ENCODE data around the gene AGRP. TPM values are rescaled to one million over a fixed set of nuclear protein-coding genes. Genes with fewer than 3 reads are reported as not detected.

AGRP gene
- total RNA-seq, 4 donors from 2014 or later, result not detected

- 85% methylated on average over 4 of the region's 4 CpGs; no CpG with 5 or more reads in 1 of the 2 donors for WGBS, 2 donors (ENCODE audit: low coverage in 1 of 2)
- H3K4me3 ChIP-seq, result no peak overlapping the region
- intact Hi-C loops (cut with DNase I; ENCODE audit: low total_unique reads), result loop anchor here (5.0 kb wide), 1 partner anchor 1058 kb away; no protein-coding TSS in a partner anchor
- H3K4me1 ChIP-seq, result peaks cover 0 to 12% (median 6%) of the 10 kb centered on the region in 4 donors
- in situ Hi-C loops (cut with MboI; ENCODE audit: low pct_ligation_motif_present in 1 of 4, low pct_unique_long_range_greater_than_20kb in 1 of 4, low sequenced_read_pairs in 3 of 4), result no loop called here
- no peaks in the 10 kb centered on the region for H3K27me3 ChIP-seq
- no peaks in the 10 kb centered on the region for H3K36me3 ChIP-seq
- H3K27ac ChIP-seq, result no peak overlapping the region
- H3K9me3 ChIP-seq, result no peaks in the 10 kb centered on the region
- TF ChIP-seq CTCF (IDR thresholded peaks at IDR 0.05) (no peak), POLR2A (IDR thresholded peaks at IDR 0.05) (no peak), EP300 (IDR thresholded peaks at IDR 0.05; ENCODE audit: low read depth) (no peak), POLR2AphosphoS5 (IDR thresholded peaks at IDR 0.05) (no peak)
- DNase-seq, result no peak
Observed at GRCh38 chr16:67509016-67509415, 25.7 kb upstream of the AGRP start.

GRCh38 chr16:67506468-67506867 lies 23.1 kb upstream of the AGRP start:
- no peak for DNase-seq
- Histone ChIP-seq H3K27me3 (no peaks in the 10 kb centered on the region), H3K27ac (no peak overlapping the region), H3K4me1 (peaks cover 0 to 16% (median 8%) of the 10 kb centered on the region in 4 donors), H3K4me3 (no peak overlapping the region), H3K36me3 (no peaks in the 10 kb centered on the region), H3K9me3 (no peaks in the 10 kb centered on the region)
- TF ChIP-seq POLR2A (IDR thresholded peaks at IDR 0.05), result no peak
- no peak for TF ChIP-seq CTCF (IDR thresholded peaks at IDR 0.05)
- TF ChIP-seq POLR2AphosphoS5 (IDR thresholded peaks at IDR 0.05), result no peak
- TF ChIP-seq EP300 (IDR thresholded peaks at IDR 0.05; ENCODE audit: low read depth), result no peak
- intact Hi-C loops (cut with DNase I; ENCODE audit: low total_unique reads), result loop anchor here (5.0 kb wide), 1 partner anchor 1061 kb away; no protein-coding TSS in a partner anchor
- WGBS, 2 donors (ENCODE audit: low coverage in 1 of 2), result 69 to 80% methylated on average over 5 to 8 of the region's 8 CpGs
- in situ Hi-C loops (cut with MboI; ENCODE audit: low pct_ligation_motif_present in 1 of 4, low pct_unique_long_range_greater_than_20kb in 1 of 4, low sequenced_read_pairs in 3 of 4), result no loop called here

- Histone ChIP-seq H3K9me3 (no peaks in the 10 kb centered on the region), H3K4me1 (peaks cover 0 to 16% (median 8%) of the 10 kb centered on the region in 4 donors), H3K27ac (peak overlapping the region; percentile 13 to 67 (median 54)), H3K4me3 (no peak overlapping the region), H3K27me3 (no peaks in the 10 kb centered on the region), H3K36me3 (no peaks in the 10 kb centered on the region)
- TF ChIP-seq CTCF (IDR thresholded peaks at IDR 0.05), result no peak
- TF ChIP-seq POLR2A (IDR thresholded peaks at IDR 0.05), result no peak
- TF ChIP-seq EP300 (IDR thresholded peaks at IDR 0.05; ENCODE audit: low read depth), result peak; percentile 28
- 48 to 79% methylated on average over 6 to 9 of the region's 9 CpGs for WGBS, 2 donors (ENCODE audit: low coverage in 1 of 2)
- intact Hi-C loops (cut with DNase I; ENCODE audit: low total_unique reads) (loop anchor here (5.0 kb wide), 1 partner anchor 1063 kb away; no protein-coding TSS in a partner anchor), in situ Hi-C loops (cut with MboI; ENCODE audit: low pct_ligation_motif_present in 1 of 4, low pct_unique_long_range_greater_than_20kb in 1 of 4, low sequenced_read_pairs in 3 of 4) (no loop called here)
- DNase-seq, result peak; percentile 68
Observed at GRCh38 chr16:67504031-67505021, 21.0 kb upstream of the AGRP start.

DNA sequence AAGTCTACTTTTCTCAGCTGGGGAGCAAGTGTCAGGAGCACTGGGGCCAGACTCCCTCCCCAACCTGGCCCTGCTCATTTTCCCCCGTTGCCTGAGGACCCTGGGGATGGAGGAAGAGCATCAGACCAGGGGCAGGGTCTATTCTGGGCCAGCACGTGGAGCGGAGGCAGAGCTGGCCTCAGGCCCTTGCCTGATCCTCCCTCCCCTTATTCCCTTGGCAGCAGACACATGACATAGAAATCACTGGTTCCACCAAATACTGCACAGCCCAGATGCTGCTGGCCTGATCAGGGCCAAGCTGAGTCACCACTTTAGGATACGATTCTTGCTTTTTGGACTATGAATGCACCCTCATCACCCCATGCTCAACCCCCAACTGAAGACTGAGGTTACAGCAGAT lies 15.8 kb upstream of the AGRP start:
- H3K9me3 ChIP-seq, result no peaks in the 10 kb centered on the region
- WGBS, 2 donors (ENCODE audit: low coverage in 1 of 2), result 78% methylated on average over 4 of the region's 4 CpGs; no CpG with 5 or more reads in 1 of the 2 donors
- H3K4me3 ChIP-seq, result no peak overlapping the region
- H3K4me1 ChIP-seq, result peaks cover 0 to 9% (median 2%) of the 10 kb centered on the region in 4 donors
- intact Hi-C loops (cut with DNase I; ENCODE audit: low total_unique reads) (no loop called here), in situ Hi-C loops (cut with MboI; ENCODE audit: low pct_ligation_motif_present in 1 of 4, low pct_unique_long_range_greater_than_20kb in 1 of 4, low sequenced_read_pairs in 3 of 4) (no loop called here)
- no peak for DNase-seq
- no peaks in the 10 kb centered on the region for H3K27me3 ChIP-seq
- no peak overlapping the region for H3K27ac ChIP-seq
- no peak for TF ChIP-seq EP300 (IDR thresholded peaks at IDR 0.05; ENCODE audit: low read depth)
- TF ChIP-seq CTCF (IDR thresholded peaks at IDR 0.05), result no peak
- no peak for TF ChIP-seq POLR2A (IDR thresholded peaks at IDR 0.05)
- no peak for TF ChIP-seq POLR2AphosphoS5 (IDR thresholded peaks at IDR 0.05)
- H3K36me3 ChIP-seq, result no peaks in the 10 kb centered on the region

Measured in transverse colon (tissue), 4 donors.